HepG2 (cell line): ENCODE data around the gene INHBE. TPM values are rescaled to one million over a fixed set of nuclear protein-coding genes. Genes with fewer than 3 reads are reported as not detected.
"Not testable (repeated sequence)": the region's sequence is repeated elsewhere in the genome, so short reads cannot be mapped to it uniquely, and the experiment has no call there.

ENCODE experiments used
- ATAC-seq: fragments of 200-7000 bp; cut with Tn5 transposase; 3 replicates; pipeline ENCODE4 v1.9.1; 2020; ENCODE audit warnings: mild to moderate bottlenecking, moderate library complexity
- BruUV-seq: library from RNA; stranded (reverse); fragments of 400-500 nt; replicated peaks from 2 replicates; lab custom pipeline; 2021; lab: Mats Ljungman, UMichigan
- CTCF ChIA-PET: fragments of 300-600 bp; formaldehyde crosslinking; extraction: SDS; loops from one replicate; lab custom pipeline; 2021; ENCODE audit warnings: low total read pairs, inconsistent platforms, low intra/inter-chr PET ratio; lab: Yijun Ruan, JAX
- POLR2A ChIA-PET: fragments of 350-600 bp; sonication (Branson Sonifier 250); formaldehyde crosslinking; loops from one replicate; lab custom pipeline; 2020; ENCODE audit warnings: antibody characterized with exemption, inconsistent platforms; lab: Yijun Ruan, JAX
- DNase-seq: peaks from one replicate; pipeline ENCODE4 v3.0.0-alpha.2; 2015; ENCODE audit warnings: low spot score
- FAIRE-seq: peaks from 3 replicates; lab custom pipeline; 2011; peaks lifted over from hg19 to GRCh38; lab: Jason Lieb, UNC
- H2AFZ ChIP-seq: one replicate; pipeline ENCODE4 v1.6.1; 2011; ENCODE audit warnings: low read length, inconsistent platforms
- H3K27ac ChIP-seq: fragments of 300-600 bp; 3 replicates; pipeline ENCODE4 v1.8.0; 2011; ENCODE audit warnings: mixed run types, mild to moderate bottlenecking, mixed read lengths, low read length, inconsistent platforms; ENCODE audit not compliant: insufficient read depth; ENCODE audit errors: extremely low read length
- H3K27me3 ChIP-seq, 2 experiments: fragments of 200-600 bp in 1 of 2; 2 replicates in 1 of 2; 3 replicates in 1 of 2; pipeline versions ENCODE4 v1.6.0 to v1.8.0; 2011; ENCODE audit warnings: low read length in 2 of 2, mild to moderate bottlenecking in 2 of 2, moderate library complexity in 2 of 2, inconsistent platforms in 1 of 2; ENCODE audit not compliant: insufficient read depth in 2 of 2, control insufficient read depth in 1 of 2
- H3K36me3 ChIP-seq, 2 experiments: fragments of 200-600 bp in 1 of 2; replicated peaks in 1 of 2; 2 replicates in 1 of 2; 3 replicates in 1 of 2; pipeline versions ENCODE4 v1.5.1 to v1.8.0; 2011; ENCODE audit warnings: low read length in 2 of 2, inconsistent platforms in 1 of 2; ENCODE audit not compliant: insufficient read depth in 2 of 2, control insufficient read depth in 1 of 2
- H3K4me1 ChIP-seq: 2 replicates; pipeline ENCODE4 v1.5.1; 2012; ENCODE audit warnings: low read length, inconsistent platforms; ENCODE audit not compliant: insufficient read depth
- H3K4me2 ChIP-seq: 2 replicates; pipeline ENCODE4 v1.6.0; 2011; ENCODE audit warnings: low read depth, low read length, inconsistent platforms
- H3K4me3 ChIP-seq, 3 experiments: fragments of 200-600 bp in 1 of 3; sonication (generic), shearing (Covaris generic) in 1 of 3; replicated peaks in 1 of 3; 2 replicates each; pipeline ENCODE4 v1.5.1; 2011 to 2016; ENCODE audit warnings: low read length in 3 of 3, inconsistent platforms in 2 of 3, low read depth in 2 of 3, mild to moderate bottlenecking in 2 of 3, control low read depth in 1 of 3, mixed read lengths in 1 of 3; ENCODE audit not compliant: insufficient read depth in 1 of 3
- H3K79me2 ChIP-seq: one replicate; pipeline ENCODE4 v1.6.1; 2011; ENCODE audit warnings: low read length, inconsistent platforms; ENCODE audit not compliant: insufficient read depth
- H3K9ac ChIP-seq: 2 replicates; pipeline ENCODE4 v1.6.0; 2011; ENCODE audit warnings: mild to moderate bottlenecking, low read depth, low read length, inconsistent platforms; ENCODE audit not compliant: insufficient read depth
- H3K9me3 ChIP-seq: 2 replicates; pipeline ENCODE4 v1.5.1; 2012; ENCODE audit warnings: mild to moderate bottlenecking, low read length
- H4K20me1 ChIP-seq: 2 replicates; pipeline ENCODE4 v1.6.0; 2011; ENCODE audit warnings: inconsistent platforms, mild to moderate bottlenecking, low read length, moderate library complexity; ENCODE audit not compliant: insufficient read depth
- GLMP ChIP-seq: sonication (generic); formaldehyde crosslinking; IDR thresholded peaks from 2 replicates; pipeline ENCODE4 v1.9.0; 2021; ENCODE audit warnings: missing genetic modification reagents, mild to moderate bottlenecking, borderline replicate concordance
- KDM2A ChIP-seq: sonication (generic); formaldehyde crosslinking; IDR thresholded peaks from 2 replicates; pipeline ENCODE4 v1.4.0; 2020; ENCODE audit warnings: low read depth, missing genetic modification reagents, borderline replicate concordance
- ONECUT2 ChIP-seq: sonication (generic); formaldehyde crosslinking; IDR thresholded peaks from 2 replicates; pipeline ENCODE4 v1.4.0; 2020; ENCODE audit warnings: missing genetic modification reagents
- RBFOX2 ChIP-seq: fragments of 200-400 bp; formaldehyde crosslinking; IDR thresholded peaks from 2 replicates; pipeline ENCODE4 v1.6.1; 2017; ENCODE audit warnings: low read depth, mild to moderate bottlenecking, low read length
- SMAD9 ChIP-seq: sonication (generic); formaldehyde crosslinking; IDR thresholded peaks from 2 replicates; pipeline ENCODE4 v1.5.1; 2020; ENCODE audit warnings: mild to moderate bottlenecking, missing genetic modification reagents
- SMC3 ChIP-seq: IDR thresholded peaks from 2 replicates; pipeline ENCODE4 v1.6.1; 2011; ENCODE audit warnings: low read length, improper control_type of control experiment
- SNAPC4 ChIP-seq: sonication (generic); formaldehyde crosslinking; IDR thresholded peaks from 2 replicates; pipeline ENCODE4 v1.4.0; 2020; ENCODE audit warnings: mild to moderate bottlenecking, missing genetic modification reagents
- TOPORS ChIP-seq: sonication (generic); formaldehyde crosslinking; IDR thresholded peaks from 2 replicates; pipeline ENCODE4 v1.8.0; 2023; ENCODE audit warnings: mild to moderate bottlenecking, missing genetic modification reagents
- ZNF251 ChIP-seq: sonication (generic); formaldehyde crosslinking; IDR thresholded peaks from 2 replicates; pipeline ENCODE4 v1.9.0; 2021; ENCODE audit warnings: mild to moderate bottlenecking, missing genetic modification reagents
- ZNF883 ChIP-seq: sonication (generic); formaldehyde crosslinking; IDR thresholded peaks from 2 replicates; pipeline ENCODE4 v1.5.1; 2020; ENCODE audit warnings: mild to moderate bottlenecking, missing genetic modification reagents; ENCODE audit errors: not compliant biosample characterization
- whole genome bisulfite sequencing: methylation state at CpG from one replicate; pipeline ENCODE4 v1.1.6; 2017; ENCODE audit warnings: low lambda C conversion rate; 5-methylcytosine and 5-hydroxymethylcytosine counted together
- in situ Hi-C: cut with HindIII; loops from 2 replicates; pipeline ENCODE4 v1.10.0; 2017; ENCODE audit warnings: low pct_unique_long_range_greater_than_20kb; ENCODE audit not compliant: extremely low pct_ligation_motif_present
- intact Hi-C: fragments of 100-400 bp; cut with micrococcal nuclease; formaldehyde crosslinking; loops from one replicate; pipeline ENCODE4 v1.10.0; 2022; ENCODE audit not compliant: unreplicated experiment
- polyA plus RNA-seq, 8 experiments: library from polyadenylated mRNA; depleted of rRNA in 3 of 8; stranded (reverse) in 7 of 8; unstranded in 1 of 8; fragments of >200 nt; fragmentation: Illumina TruSeq in 4 of 8; extraction: Trizol in 4 of 8; gene quantifications; 2 replicates each; pipeline versions ENCODE4 v1.2.1 to v1.2.3, GENCODE V29; 2011 to 2016; ENCODE audit warnings: low read depth in 4 of 8, missing spikeins in 1 of 8, mixed read lengths in 1 of 8; ENCODE audit not compliant: insufficient read depth in 1 of 8
- total RNA-seq, 5 experiments: library from RNA; depleted of rRNA; stranded (reverse); fragments of >200 nt; fragmentation: Illumina TruSeq; extraction: Trizol; gene quantifications; 2 replicates each; pipeline ENCODE4 v1.2.3, GENCODE V29; 2016; ENCODE audit warnings: low read depth in 1 of 5

The INHBE gene
- total and polyA plus RNA-seq, 2 of the 13 experiments (the other 11 are each of a cell fraction or from before 2014, with no cell fraction given) = 17.0 to 32.0 TPM

- peaks cover 23 to 49% of the 10 kb centered on the region in 2 experiments for H3K36me3 ChIP-seq
- intact Hi-C loops = not testable (repeated sequence)
Measured at GRCh38 chr12:57495051-57495701, 40.1 kb downstream of the INHBE start.

GRCh38 chr12:57496822-57497221 lies 41.7 kb downstream of the INHBE start:
- intact Hi-C loops = no loop called here
- H3K79me2 ChIP-seq = no peaks in the 10 kb centered on the region
- ChIA-PET CTCF (no interaction called here), POLR2A (interaction anchor here (0.6 to 1.3 kb wide), 2 partner anchors 13 to 134 kb away, joined by 3 read pairs; no protein-coding TSS in a partner anchor)
- no peaks in the 10 kb centered on the region for H3K9me3 ChIP-seq
- no peak overlapping the region for H3K27ac ChIP-seq
- BruUV-seq = no TSS peak
- H3K4me2 ChIP-seq = no peak overlapping the region
- ATAC-seq (peak; percentile 60), FAIRE-seq (peak; percentile 64), DNase-seq (no peak)
- H3K36me3 ChIP-seq = peaks cover 21 to 50% of the 10 kb centered on the region in 2 experiments; a peak in 4 of 5 replicates
- H3K4me1 ChIP-seq = peaks cover 10% of the 10 kb centered on the region
- in situ Hi-C loops = no loop called here
- no peak overlapping the region for H3K4me3 ChIP-seq
- H2AFZ ChIP-seq = no peak overlapping the region
- no peaks in the 10 kb centered on the region for H3K27me3 ChIP-seq
- H4K20me1 ChIP-seq = peaks cover 4% of the 10 kb centered on the region
- H3K9ac ChIP-seq = no peak overlapping the region
- TF ChIP-seq ONECUT2 (CRISPR knock-in tag) (no peak), SMC3 (no peak), TOPORS (CRISPR knock-in tag) (no peak), KDM2A (CRISPR knock-in tag) (no peak), GLMP (CRISPR knock-in tag) (no peak), SMAD9 (no peak), ZNF883 (CRISPR knock-in tag) (no peak), SNAPC4 (CRISPR knock-in tag) (no peak), ZNF251 (no peak)

More at GRCh38 chr12:57495051-57495701, 40.1 kb downstream of the INHBE start:
- H3K4me1 ChIP-seq = peaks cover 13% of the 10 kb centered on the region
- H4K20me1 ChIP-seq, H3K4me3 ChIP-seq, BruUV-seq, H3K4me2 ChIP-seq, POLR2A ChIA-PET, ATAC-seq, H3K79me2 ChIP-seq, CTCF ChIA-PET, H2AFZ ChIP-seq, in situ Hi-C loops, DNase-seq, H3K27ac ChIP-seq, FAIRE-seq, H3K9me3 ChIP-seq, H3K27me3 ChIP-seq, H3K9ac ChIP-seq: not testable (repeated sequence)
- TF ChIP-seq RBFOX2 = peak; percentile 56
- 99% methylated on average over 18 of the region's 48 CpGs for WGBS
